Transverse colon (tissue), 4 donors: ENCODE results near the gene LRP1-AS. TPM values are rescaled to one million over a fixed set of nuclear protein-coding genes. Genes with fewer than 3 reads are reported as not detected.
A peak's percentile ranks its signal among the peaks of the same experiment; 100 is the strongest.

Source experiments
- DNase-seq: peaks from one replicate; pipeline ENCODE4 v3.0.0-alpha.2; 2019
- H3K27ac ChIP-seq, 4 donors: fragments of 200-600 bp; sonication (generic); 2 replicates each; pipeline ENCODE4 v1.5.1; 2016 to 2018; ENCODE audit warnings: inconsistent platforms in 4 of 4
- H3K27me3 ChIP-seq: fragments of 200-600 bp; sonication (generic); 2 replicates; pipeline ENCODE4 v1.5.1; 2017; ENCODE audit warnings: inconsistent platforms
- H3K36me3 ChIP-seq, 4 donors: fragments of 200-600 bp; sonication (generic); 2 replicates each; pipeline ENCODE4 v1.5.1; 2017 to 2019; ENCODE audit warnings: inconsistent platforms in 4 of 4
- H3K4me1 ChIP-seq, 4 donors: fragments of 200-600 bp; sonication (generic); 2 replicates each; pipeline ENCODE4 v1.5.1; 2017 to 2020; ENCODE audit warnings: inconsistent platforms in 4 of 4
- H3K4me3 ChIP-seq, 4 donors: fragments of 200-600 bp; sonication (generic); 1 replicate in 1 of 4; 2 replicates in 3 of 4; pipeline versions ENCODE4 v1.5.1 to v1.6.1; 2017 to 2019; ENCODE audit warnings: inconsistent platforms in 4 of 4
- H3K9me3 ChIP-seq, 2 donors: fragments of 200-600 bp; sonication (generic); 2 replicates each; pipeline ENCODE4 v1.5.1; 2017 to 2019; ENCODE audit warnings: inconsistent platforms in 2 of 2
- CTCF ChIP-seq, 5 experiments: fragments of 200-600 bp in 3 of 5; fragments of 450-650 bp in 2 of 5; sonication (generic) in 3 of 5; IDR thresholded peaks; 1 replicate in 2 of 5; 2 replicates in 3 of 5; pipeline ENCODE4 v1.5.1; 2016 to 2017; ENCODE audit warnings: antibody characterized with exemption in 5 of 5, inconsistent platforms in 3 of 5, mild to moderate bottlenecking in 2 of 5, moderate library complexity in 1 of 5
- EP300 ChIP-seq: sonication (generic); formaldehyde crosslinking; IDR thresholded peaks from one replicate; pipeline ENCODE4 v1.6.1; 2017; ENCODE audit warnings: antibody characterized with exemption, low read depth
- POLR2A ChIP-seq: fragments of 450-650 bp; IDR thresholded peaks from one replicate; pipeline ENCODE4 v1.6.1; 2016; ENCODE audit warnings: antibody characterized with exemption, mild to moderate bottlenecking, moderate library complexity
- POLR2AphosphoS5 ChIP-seq, 3 donors: sonication (generic); formaldehyde crosslinking; IDR thresholded peaks; one replicate each; pipeline ENCODE4 v1.6.1; 2016; ENCODE audit warnings: antibody characterized with exemption in 3 of 3
- whole genome bisulfite sequencing, 2 donors: methylation state at CpG; one replicate each; pipeline ENCODE4 v1.1.5; 2018; ENCODE audit warnings: low coverage in 1 of 2; 5-methylcytosine and 5-hydroxymethylcytosine counted together
- in situ Hi-C, 4 donors: fragments of 200-750 bp; cut with MboI; loops; one replicate each; pipeline versions ENCODE4 v1.15.0 to v1.15.1; 2017; ENCODE audit warnings: low sequenced_read_pairs in 3 of 4, low pct_ligation_motif_present in 1 of 4, low pct_unique_long_range_greater_than_20kb in 1 of 4
- intact Hi-C: fragments of 100-400 bp; cut with DNase I; formaldehyde crosslinking; loops from one replicate; pipeline ENCODE4 v1.15.1; 2023; ENCODE audit warnings: low total_unique reads
- total RNA-seq, 4 donors: library from RNA; depleted of rRNA; stranded (reverse); fragments of >200 nt; gene quantifications; one replicate each; pipeline ENCODE4 v1.1.0, GENCODE V29; 2016

LRP1-AS gene
- total RNA-seq, 4 donors from 2014 or later, result not detected

GRCh38 chr12:57105011-57105753 lies 42.2 kb downstream of the LRP1-AS start:
- Histone ChIP-seq H3K27me3 (no peaks in the 10 kb centered on the region), H3K4me1 (peaks cover 9 to 67% (median 30%) of the 10 kb centered on the region in 4 donors), H3K27ac (no peak overlapping the region), H3K4me3 (no peak overlapping the region), H3K9me3 (no peaks in the 10 kb centered on the region), H3K36me3 (peaks cover 0 to 37% (median 10%) of the 10 kb centered on the region in 4 donors)
- TF ChIP-seq EP300 (no peak), POLR2A (no peak), POLR2AphosphoS5 (IDR thresholded peaks at IDR 0.05) (no peak), CTCF (IDR thresholded peaks at IDR 0.05) (no peak)
- intact Hi-C loops, result no loop called here
- no peak for DNase-seq
- WGBS, 2 donors, result 83 to 93% methylated on average over 1 to 12 of the region's 14 CpGs
- in situ Hi-C loops, result no loop called here

DNA sequence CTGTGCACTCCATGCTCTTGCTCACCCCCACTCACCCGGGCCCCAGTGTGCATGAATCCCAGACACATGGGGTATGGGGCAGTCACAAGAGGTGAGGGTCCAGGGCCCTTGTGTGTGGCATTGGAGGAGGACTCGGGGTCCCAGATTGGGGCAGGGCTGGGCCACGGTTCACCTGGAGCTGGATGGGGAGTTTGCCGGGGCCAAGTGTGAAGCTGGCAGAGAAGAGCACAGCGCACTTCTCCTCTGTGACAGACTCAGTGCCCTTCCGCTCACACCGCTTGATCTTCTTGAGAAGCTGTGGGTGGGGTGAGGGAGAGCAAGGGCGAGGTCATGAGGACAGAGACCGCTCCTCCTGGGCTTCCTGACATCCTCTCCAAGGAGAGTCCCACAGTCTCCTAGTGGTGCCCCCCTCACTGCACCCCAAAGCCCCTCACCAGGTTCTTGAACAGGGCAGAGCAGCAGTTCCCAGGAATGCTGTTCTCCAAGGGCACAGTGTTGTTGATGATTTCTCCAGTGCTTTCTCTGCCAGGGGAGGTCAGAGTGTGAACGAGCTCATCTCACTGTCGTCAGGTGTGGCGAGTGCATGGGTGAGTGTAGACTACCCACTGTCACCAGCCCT lies 43.0 kb downstream of the LRP1-AS start:
- TF ChIP-seq POLR2AphosphoS5 (IDR thresholded peaks at IDR 0.05) (no peak), EP300 (no peak), CTCF (IDR thresholded peaks at IDR 0.05) (no peak), POLR2A (no peak)
- Histone ChIP-seq H3K36me3 (peaks cover 0 to 43% (median 10%) of the 10 kb centered on the region in 4 donors), H3K27me3 (no peaks in the 10 kb centered on the region), H3K4me1 (peaks cover 4 to 68% (median 23%) of the 10 kb centered on the region in 4 donors), H3K4me3 (no peak overlapping the region), H3K27ac (no peak overlapping the region), H3K9me3 (no peaks in the 10 kb centered on the region)
- in situ Hi-C loops, result no loop called here
- intact Hi-C loops, result no loop called here
- WGBS, 2 donors, result 89 to 92% methylated on average over 6 to 12 of the region's 12 CpGs
- DNase-seq, result no peak

DNA sequence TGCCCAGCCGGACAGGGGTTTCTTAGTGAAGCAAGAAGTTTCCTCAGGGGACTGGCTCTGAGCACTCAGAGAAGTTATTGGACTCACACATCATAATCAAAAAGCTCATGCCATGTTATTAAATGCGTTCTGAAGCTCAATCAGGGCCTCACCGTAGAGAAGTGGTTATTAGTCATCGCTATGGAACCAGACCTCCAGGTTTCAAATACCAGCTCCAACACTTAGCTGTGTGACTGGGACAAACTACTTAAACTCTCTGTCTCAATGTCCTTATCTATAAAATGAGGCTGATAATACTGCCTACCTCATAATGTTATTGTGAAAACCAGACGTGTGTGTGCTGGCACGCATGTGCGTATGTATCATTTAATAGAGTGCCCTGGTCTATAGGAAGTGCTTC lies 43.6 kb downstream of the LRP1-AS start:
- H3K27ac ChIP-seq, result no peak overlapping the region
- in situ Hi-C loops, result no loop called here
- no peak overlapping the region for H3K4me3 ChIP-seq
- DNase-seq, result no peak
- no peak for TF ChIP-seq EP300
- no peak for TF ChIP-seq POLR2A
- TF ChIP-seq POLR2AphosphoS5 (IDR thresholded peaks at IDR 0.05), result no peak
- 90% methylated on average over 7 of the region's 7 CpGs; no CpG with 5 or more reads in 1 of the 2 donors for WGBS, 2 donors
- intact Hi-C loops, result no loop called here
- peaks cover 0 to 64% (median 17%) of the 10 kb centered on the region in 4 donors for H3K4me1 ChIP-seq
- peaks cover 0 to 49% (median 12%) of the 10 kb centered on the region in 4 donors for H3K36me3 ChIP-seq
- no peaks in the 10 kb centered on the region for H3K9me3 ChIP-seq
- H3K27me3 ChIP-seq, result no peaks in the 10 kb centered on the region

GRCh38 chr12:57101892-57102695 lies 45.3 kb downstream of the LRP1-AS start:
- in situ Hi-C loops (no loop called here), intact Hi-C loops (no loop called here)
- H3K4me1 ChIP-seq, result peaks cover 0 to 47% (median 8%) of the 10 kb centered on the region in 4 donors
- H3K27me3 ChIP-seq, result no peaks in the 10 kb centered on the region
- H3K27ac ChIP-seq, result peak overlapping the region; percentile 26 to 66 (median 55)
- H3K9me3 ChIP-seq, result no peaks in the 10 kb centered on the region
- WGBS, 2 donors, result 67% methylated on average over 15 of the region's 15 CpGs; no CpG with 5 or more reads in 1 of the 2 donors
- TF ChIP-seq EP300 (no peak), POLR2A (no peak), POLR2AphosphoS5 (IDR thresholded peaks at IDR 0.05) (peak in 2 of 3 donors; percentile 22 to 30)
- DNase-seq, result peak; percentile 61
- H3K4me3 ChIP-seq, result no peak overlapping the region
- H3K36me3 ChIP-seq, result peaks cover 0 to 45% (median 19%) of the 10 kb centered on the region in 4 donors
